ENCODE data around the gene NDUFS2.

- TF ChIP-seq, protein P1, sequence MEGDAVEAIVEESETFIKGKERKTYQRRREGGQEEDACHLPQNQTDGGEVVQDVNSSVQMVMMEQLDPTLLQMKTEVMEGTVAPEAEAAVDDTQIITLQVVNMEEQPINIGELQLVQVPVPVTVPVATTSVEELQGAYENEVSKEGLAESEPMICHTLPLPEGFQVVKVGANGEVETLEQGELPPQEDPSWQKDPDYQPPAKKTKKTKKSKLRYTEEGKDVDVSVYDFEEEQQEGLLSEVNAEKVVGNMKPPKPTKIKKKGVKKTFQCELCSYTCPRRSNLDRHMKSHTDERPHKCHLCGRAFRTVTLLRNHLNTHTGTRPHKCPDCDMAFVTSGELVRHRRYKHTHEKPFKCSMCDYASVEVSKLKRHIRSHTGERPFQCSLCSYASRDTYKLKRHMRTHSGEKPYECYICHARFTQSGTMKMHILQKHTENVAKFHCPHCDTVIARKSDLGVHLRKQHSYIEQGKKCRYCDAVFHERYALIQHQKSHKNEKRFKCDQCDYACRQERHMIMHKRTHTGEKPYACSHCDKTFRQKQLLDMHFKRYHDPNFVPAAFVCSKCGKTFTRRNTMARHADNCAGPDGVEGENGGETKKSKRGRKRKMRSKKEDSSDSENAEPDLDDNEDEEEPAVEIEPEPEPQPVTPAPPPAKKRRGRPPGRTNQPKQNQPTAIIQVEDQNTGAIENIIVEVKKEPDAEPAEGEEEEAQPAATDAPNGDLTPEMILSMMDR (IDR thresholded peaks at IDR 0.05): no peak
- TF ChIP-seq POLR2A (IDR thresholded peaks at IDR 0.05): no peak
These were observed 24.3 kb upstream of the NDUFS2 start for GRCh38 chr1:161177936-161178244.
